ENCODE results near the gene MFF. TPM values are rescaled to one million over a fixed set of nuclear protein-coding genes. Genes with fewer than 3 reads are reported as not detected.

MFF gene
- total RNA-seq, 1 donor = 61.7 TPM

DNA sequence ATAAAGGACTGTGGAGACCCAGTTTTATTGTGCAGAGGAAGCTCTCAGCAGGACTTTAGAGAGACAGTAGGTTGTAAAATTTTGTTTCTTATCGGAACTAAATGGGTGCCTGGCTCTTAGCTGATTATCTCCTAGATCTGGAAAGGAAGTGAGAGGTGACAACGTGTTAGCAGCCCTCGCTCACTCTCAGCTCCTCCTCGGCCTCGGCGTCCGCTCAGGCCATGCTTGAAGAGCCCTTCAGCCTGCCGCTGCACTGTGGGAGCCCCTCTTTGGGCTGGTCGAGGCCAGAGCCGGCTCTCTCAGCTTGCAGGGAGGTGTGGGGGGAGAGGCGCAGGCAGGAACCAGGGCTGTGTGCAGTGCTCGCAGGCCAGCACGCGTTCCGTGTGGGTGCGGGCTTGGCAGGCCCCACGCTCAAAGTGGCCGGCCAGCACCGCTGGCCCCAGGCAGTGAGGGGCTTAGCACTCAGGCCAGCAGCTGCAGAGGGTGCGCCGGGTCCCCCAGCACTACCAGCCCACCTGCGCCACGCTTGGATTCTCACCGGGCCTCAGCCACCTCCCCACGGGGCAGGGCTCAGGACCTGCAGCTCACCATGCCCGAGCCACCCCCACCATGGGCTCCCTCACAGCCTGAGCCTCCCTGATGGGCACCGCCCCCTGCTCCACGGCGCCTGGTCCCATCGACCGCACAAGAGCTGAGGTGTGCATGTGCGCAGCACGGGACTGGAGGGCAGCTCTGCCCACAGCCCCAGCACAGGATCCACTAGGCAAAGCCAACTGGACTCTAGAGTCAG lies 4.6 kb upstream of the MFF start:
- Histone ChIP-seq H3K4me3 (ENCODE audit: low read length) (no peak overlapping the region), H3K9me3 (ENCODE audit: low read depth, low read length) (no peaks in the 10 kb centered on the region), H3K27me3 (ENCODE audit: insufficient read depth, low read length) (no peaks in the 10 kb centered on the region), H3K4me1 (ENCODE audit: insufficient read depth, low read length) (peaks cover 9% of the 10 kb centered on the region)

DNA sequence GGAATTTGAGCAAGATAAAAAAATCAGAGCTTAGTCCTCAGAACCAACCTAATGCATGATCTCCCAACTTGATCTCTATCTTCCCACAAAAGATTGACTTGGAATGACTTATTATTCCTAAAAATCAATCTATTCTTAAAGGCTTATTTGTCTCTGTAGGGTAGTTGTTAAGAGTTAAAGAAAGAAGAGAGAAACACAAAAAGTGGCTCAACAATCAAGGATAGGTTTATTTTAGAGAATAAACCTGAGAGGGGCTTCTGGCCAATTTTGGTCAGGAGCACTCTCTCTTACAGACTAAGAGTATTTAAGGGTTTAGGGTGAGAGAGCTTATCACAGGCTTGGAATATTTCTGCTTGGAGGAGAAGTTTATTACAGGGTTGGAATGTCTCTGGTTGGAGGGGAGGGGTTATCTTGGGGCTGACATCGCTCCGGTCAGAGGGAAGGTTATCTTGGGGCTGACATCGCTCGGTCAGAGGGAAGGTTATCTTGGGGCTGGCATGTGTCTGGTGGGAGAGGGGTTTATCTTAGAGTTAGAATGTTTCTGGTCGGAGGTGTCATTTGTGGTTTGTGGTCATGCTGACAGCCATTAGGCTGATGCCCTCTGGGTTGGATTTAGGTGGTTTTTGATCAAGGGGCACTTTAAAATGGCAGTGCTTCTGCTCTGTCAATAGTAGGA lies 2.4 kb upstream of the MFF start:
- H3K9me3 ChIP-seq (ENCODE audit: low read depth, low read length) = no peaks in the 10 kb centered on the region
- no peak overlapping the region for H3K4me3 ChIP-seq (ENCODE audit: low read length)
- H3K4me1 ChIP-seq (ENCODE audit: insufficient read depth, low read length) = peaks cover 23% of the 10 kb centered on the region
- H3K27me3 ChIP-seq (ENCODE audit: insufficient read depth, low read length) = no peaks in the 10 kb centered on the region

DNA sequence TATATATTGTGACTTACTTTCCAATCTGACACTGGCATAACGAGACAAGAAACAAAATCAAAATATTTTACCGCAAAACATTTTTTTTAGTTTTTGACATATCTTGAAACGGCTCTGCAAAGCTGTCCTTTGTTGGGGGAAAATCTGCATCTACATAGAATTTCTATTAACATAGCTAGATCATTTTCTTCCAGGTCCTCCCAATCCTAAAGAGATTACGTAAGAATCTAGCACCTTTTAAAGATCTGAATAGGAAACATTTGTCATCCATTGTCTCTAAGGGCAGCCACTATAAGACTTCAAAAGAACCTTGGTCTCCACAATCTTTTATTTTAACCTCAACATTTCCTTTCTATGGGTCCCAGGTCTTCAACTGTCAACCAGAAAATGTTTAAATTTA lies 1.2 kb upstream of the MFF start:
- H3K4me3 ChIP-seq (ENCODE audit: low read length) = no peak overlapping the region
- no peaks in the 10 kb centered on the region for H3K9me3 ChIP-seq (ENCODE audit: low read depth, low read length)
- peaks cover 23% of the 10 kb centered on the region for H3K4me1 ChIP-seq (ENCODE audit: insufficient read depth, low read length)
- no peaks in the 10 kb centered on the region for H3K27me3 ChIP-seq (ENCODE audit: insufficient read depth, low read length)

DNA sequence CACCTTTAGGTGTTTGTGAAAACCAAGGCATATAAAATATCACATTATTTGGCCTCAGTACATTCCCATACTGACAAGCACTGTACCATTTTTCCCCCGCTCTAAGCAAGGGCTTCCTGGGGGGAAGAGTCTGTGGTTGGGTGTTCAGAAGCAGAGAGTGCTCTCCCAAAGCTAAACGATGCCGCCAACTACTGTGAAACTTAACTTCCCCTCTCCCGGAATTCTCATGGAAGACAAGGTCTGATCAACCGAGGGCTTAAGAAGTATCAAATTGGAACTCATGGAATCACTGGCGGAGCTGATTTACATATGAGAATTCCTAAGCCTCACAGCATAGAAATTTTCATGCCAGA lies 433 bp upstream of the MFF start:
- H3K27me3 ChIP-seq (ENCODE audit: insufficient read depth, low read length) = no peaks in the 10 kb centered on the region
- peak overlapping the region; percentile 90 for H3K4me3 ChIP-seq (ENCODE audit: low read length)
- H3K4me1 ChIP-seq (ENCODE audit: insufficient read depth, low read length) = peaks cover 23% of the 10 kb centered on the region
- H3K9me3 ChIP-seq (ENCODE audit: low read depth, low read length) = no peaks in the 10 kb centered on the region

DNA sequence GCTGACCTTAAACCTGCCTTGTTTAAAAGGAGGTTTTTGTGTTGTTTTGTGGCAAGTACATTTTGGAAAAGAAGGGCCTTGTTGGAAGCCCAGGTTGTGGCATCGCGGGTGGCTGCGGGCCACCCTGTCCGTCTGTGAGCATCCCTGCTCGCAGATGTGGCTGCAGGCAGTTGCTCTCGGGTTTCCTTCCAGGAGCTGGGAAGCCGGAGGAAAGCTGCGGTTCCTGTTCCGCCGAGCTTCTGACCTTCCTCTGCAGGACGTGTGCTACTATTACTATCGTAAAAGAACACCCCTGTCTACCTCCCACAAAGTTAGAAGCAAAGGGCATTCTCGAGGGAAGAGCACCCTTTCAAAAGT lies 766 bp downstream of the MFF start:
- H3K9me3 ChIP-seq (ENCODE audit: low read depth, low read length) = no peaks in the 10 kb centered on the region
- H3K4me1 ChIP-seq (ENCODE audit: insufficient read depth, low read length) = peaks cover 23% of the 10 kb centered on the region
- H3K4me3 ChIP-seq (ENCODE audit: low read length) = peak overlapping the region; percentile 90
- H3K27me3 ChIP-seq (ENCODE audit: insufficient read depth, low read length) = no peaks in the 10 kb centered on the region

DNA sequence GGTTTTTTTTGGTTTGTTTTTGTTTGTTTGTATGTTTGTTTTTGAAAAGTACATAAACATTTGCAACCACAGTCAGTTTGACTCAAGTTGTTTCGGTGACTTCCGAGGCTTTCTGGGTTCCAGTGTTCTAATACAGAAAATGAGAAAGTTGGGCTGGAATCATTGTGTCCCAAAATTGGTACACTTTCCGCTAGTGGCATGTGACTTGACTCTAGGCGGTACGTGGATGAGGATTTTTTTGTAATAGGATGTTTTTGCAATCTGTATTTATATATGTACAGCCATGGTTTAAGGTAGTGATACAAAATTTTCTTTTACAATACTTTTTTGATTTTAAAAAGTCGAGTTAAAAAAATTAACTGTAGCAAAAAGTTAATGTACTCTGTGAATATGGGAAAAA lies 1.7 kb downstream of the MFF start:
- no peaks in the 10 kb centered on the region for H3K27me3 ChIP-seq (ENCODE audit: insufficient read depth, low read length)
- peaks cover 23% of the 10 kb centered on the region for H3K4me1 ChIP-seq (ENCODE audit: insufficient read depth, low read length)
- H3K9me3 ChIP-seq (ENCODE audit: low read depth, low read length) = no peaks in the 10 kb centered on the region
- no peak overlapping the region for H3K4me3 ChIP-seq (ENCODE audit: low read length)

DNA sequence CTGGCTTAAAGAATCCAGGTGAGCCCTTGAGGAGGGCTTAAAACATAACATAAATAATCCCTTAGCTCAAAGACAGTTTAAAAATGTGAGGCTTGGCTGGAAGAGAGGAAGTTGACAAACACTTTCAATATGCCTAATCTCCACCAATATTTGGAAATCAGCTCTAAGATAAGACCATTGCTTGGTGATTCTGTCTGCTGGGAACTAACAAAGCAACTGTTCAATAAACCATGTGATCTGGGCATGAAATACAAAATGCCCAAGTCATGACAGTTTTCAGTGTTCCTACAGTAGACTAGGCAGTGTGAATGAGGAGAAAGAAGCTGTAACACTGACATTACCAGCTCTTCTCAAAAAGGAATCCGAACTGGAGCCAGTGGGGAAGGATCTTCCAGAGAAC lies 10.7 kb downstream of the MFF start:
- H3K9me3 ChIP-seq (ENCODE audit: low read depth, low read length) = no peaks in the 10 kb centered on the region
- no peaks in the 10 kb centered on the region for H3K27me3 ChIP-seq (ENCODE audit: insufficient read depth, low read length)
- H3K4me1 ChIP-seq (ENCODE audit: insufficient read depth, low read length) = peaks cover 12% of the 10 kb centered on the region
- no peak overlapping the region for H3K4me3 ChIP-seq (ENCODE audit: low read length)

DNA sequence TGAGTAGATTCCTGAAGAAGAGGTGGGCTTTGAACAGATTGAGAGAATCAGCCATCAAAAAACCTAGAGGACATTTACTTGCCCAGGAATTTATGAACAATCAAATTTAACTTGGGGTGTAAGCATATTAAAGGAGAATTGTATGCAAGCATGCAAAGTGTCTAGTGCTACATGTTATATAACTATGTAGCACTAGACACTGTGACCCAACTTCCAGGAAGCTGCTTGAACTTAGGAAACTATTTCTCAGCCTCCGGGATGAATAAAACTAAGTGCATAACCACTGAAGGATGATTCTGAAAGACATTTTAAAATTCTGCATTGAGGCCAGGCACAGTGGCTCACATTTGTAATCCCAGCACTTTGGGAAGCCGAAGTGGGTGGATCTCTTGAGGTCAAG lies 12.4 kb downstream of the MFF start:
- Histone ChIP-seq H3K27me3 (ENCODE audit: insufficient read depth, low read length) (no peaks in the 10 kb centered on the region), H3K4me3 (ENCODE audit: low read length) (no peak overlapping the region), H3K9me3 (ENCODE audit: low read depth, low read length) (no peaks in the 10 kb centered on the region), H3K4me1 (ENCODE audit: insufficient read depth, low read length) (peaks cover 12% of the 10 kb centered on the region)

DNA sequence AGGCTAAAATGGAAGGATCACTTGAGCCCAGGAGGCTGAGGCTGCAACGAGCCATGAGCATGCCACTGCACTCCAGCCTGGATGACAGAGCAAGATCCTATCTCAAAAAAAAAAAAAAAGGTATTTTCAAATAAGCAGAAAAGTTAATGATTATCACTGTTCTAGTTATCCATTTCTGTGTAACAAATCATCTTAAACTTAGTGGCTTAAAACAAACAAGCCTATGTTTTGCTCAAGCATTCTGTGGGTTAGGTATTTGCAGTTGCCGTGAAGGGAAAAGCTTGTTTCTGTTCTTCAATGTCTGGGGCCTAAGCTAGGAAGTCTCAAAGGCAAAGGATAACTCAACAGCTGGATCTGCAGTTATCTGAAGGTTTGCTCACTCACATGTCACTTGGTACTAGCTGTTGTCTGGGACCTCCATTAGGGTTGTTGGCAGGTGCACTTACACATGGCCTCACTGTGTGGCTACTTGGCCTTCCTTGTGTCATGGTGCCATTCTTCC lies 14.1 kb downstream of the MFF start:
- no peak overlapping the region for H3K4me3 ChIP-seq (ENCODE audit: low read length)
- H3K4me1 ChIP-seq (ENCODE audit: insufficient read depth, low read length) = peaks cover 12% of the 10 kb centered on the region
- no peaks in the 10 kb centered on the region for H3K27me3 ChIP-seq (ENCODE audit: insufficient read depth, low read length)
- no peaks in the 10 kb centered on the region for H3K9me3 ChIP-seq (ENCODE audit: low read depth, low read length)

DNA sequence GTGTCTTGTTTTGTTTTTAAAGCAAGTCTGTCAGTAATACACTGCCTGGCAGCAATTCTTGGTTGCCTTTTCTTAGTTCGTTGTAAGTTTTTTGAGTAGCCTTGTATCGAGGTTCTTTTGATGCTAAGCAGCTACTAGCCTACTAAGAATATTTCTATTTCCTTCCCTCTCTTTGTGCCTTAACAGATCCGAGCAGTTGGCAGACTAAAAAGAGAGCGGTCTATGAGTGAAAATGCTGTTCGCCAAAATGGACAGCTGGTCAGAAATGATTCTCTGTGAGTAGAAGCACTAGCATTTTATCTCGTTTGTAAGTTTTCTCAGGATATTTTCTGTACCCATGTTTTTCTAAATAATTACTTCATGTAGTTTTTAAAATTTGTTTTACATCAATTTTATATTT lies 15.1 kb downstream of the MFF start:
- no peaks in the 10 kb centered on the region for H3K9me3 ChIP-seq (ENCODE audit: low read depth, low read length)
- H3K27me3 ChIP-seq (ENCODE audit: insufficient read depth, low read length) = no peaks in the 10 kb centered on the region
- no peak overlapping the region for H3K4me3 ChIP-seq (ENCODE audit: low read length)
- H3K4me1 ChIP-seq (ENCODE audit: insufficient read depth, low read length) = peaks cover 11% of the 10 kb centered on the region

DNA sequence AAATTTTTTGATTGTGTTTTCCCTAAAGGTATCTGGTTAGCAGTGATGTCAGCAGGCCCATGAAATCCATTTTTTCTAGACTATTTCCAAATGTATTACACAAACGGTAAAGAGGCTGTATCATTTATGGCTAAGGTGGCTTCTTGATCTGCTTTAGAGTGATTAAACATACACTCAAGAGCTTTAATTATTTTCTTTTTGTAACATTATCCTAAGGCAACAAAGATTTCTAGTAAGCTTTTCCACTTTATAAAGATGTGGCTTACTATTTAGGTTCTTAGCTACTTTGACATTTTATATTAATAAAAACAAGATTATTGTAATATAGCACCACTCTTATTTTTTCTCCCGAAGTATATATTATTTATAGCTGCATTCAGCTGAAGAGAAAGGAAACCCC lies 16.5 kb downstream of the MFF start:
- no peaks in the 10 kb centered on the region for H3K4me1 ChIP-seq (ENCODE audit: insufficient read depth, low read length)
- no peaks in the 10 kb centered on the region for H3K27me3 ChIP-seq (ENCODE audit: insufficient read depth, low read length)
- H3K4me3 ChIP-seq (ENCODE audit: low read length) = no peak overlapping the region
- no peaks in the 10 kb centered on the region for H3K9me3 ChIP-seq (ENCODE audit: low read depth, low read length)

DNA sequence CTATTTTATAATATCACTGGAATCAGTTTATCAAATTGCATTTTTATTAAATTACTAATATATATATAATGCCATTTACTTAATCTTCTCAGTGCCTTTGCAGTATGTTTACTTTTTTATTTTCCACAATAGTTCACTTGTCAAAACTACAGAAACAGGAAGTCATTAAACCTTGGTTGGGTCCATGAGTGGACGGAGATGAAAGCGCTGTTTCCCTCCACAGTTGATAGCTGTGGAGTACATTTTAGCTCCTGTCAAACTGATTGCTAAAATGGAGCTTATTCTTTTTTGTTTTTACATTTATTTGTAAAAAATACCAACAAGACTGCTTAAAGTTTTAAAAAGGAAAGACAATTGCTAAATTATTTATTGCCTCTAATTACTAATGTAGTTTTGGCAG lies 19.2 kb downstream of the MFF start:
- Histone ChIP-seq H3K27me3 (ENCODE audit: insufficient read depth, low read length) (no peaks in the 10 kb centered on the region), H3K4me3 (ENCODE audit: low read length) (no peak overlapping the region), H3K4me1 (ENCODE audit: insufficient read depth, low read length) (no peaks in the 10 kb centered on the region), H3K9me3 (ENCODE audit: low read depth, low read length) (no peaks in the 10 kb centered on the region)

DNA sequence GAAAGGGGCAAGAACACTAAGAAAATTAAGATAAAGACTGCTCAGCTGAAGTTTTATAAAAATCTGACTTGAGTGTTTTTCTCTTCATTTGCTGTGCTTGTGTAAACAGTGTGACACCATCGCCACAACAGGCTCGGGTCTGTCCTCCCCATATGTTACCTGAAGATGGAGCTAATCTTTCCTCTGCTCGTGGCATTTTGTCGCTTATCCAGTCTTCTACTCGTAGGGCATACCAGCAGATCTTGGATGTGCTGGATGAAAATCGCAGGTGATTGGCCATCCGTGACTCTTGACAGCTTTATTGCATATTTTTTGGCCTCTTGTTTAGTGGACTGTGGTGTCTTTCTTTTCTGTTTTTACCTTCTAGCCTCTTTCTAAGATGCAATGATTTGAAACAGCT lies 22.1 kb downstream of the MFF start:
- no peaks in the 10 kb centered on the region for H3K4me1 ChIP-seq (ENCODE audit: insufficient read depth, low read length)
- H3K9me3 ChIP-seq (ENCODE audit: low read depth, low read length) = no peaks in the 10 kb centered on the region

DNA sequence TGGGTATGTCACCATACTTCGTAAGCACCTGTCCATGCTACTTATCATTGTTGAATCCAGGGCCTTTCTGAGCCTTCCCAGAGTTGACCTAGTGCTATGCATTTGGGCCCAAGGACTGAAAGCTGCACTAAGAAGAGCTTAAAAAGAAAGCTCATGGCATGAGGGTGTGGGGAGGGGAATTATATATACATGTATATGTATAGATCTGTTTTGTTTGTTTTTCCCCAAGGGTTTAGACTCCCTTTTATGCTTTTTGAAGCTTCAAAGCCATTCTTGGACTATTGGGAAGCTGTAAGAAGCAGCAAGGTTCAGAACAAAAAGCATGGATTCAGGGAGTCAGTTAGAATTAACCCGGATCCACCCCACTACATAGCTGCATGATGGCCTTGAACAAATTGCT lies 23.3 kb downstream of the MFF start:
- Histone ChIP-seq H3K4me3 (ENCODE audit: low read length) (no peak overlapping the region), H3K27me3 (ENCODE audit: insufficient read depth, low read length) (no peaks in the 10 kb centered on the region), H3K9me3 (ENCODE audit: low read depth, low read length) (no peaks in the 10 kb centered on the region), H3K4me1 (ENCODE audit: insufficient read depth, low read length) (no peaks in the 10 kb centered on the region)

More for the DNA sequence above, 22.1 kb downstream of the MFF start:
- no peak overlapping the region for H3K4me3 ChIP-seq (ENCODE audit: low read length)
- H3K27me3 ChIP-seq (ENCODE audit: insufficient read depth, low read length) = no peaks in the 10 kb centered on the region

DNA sequence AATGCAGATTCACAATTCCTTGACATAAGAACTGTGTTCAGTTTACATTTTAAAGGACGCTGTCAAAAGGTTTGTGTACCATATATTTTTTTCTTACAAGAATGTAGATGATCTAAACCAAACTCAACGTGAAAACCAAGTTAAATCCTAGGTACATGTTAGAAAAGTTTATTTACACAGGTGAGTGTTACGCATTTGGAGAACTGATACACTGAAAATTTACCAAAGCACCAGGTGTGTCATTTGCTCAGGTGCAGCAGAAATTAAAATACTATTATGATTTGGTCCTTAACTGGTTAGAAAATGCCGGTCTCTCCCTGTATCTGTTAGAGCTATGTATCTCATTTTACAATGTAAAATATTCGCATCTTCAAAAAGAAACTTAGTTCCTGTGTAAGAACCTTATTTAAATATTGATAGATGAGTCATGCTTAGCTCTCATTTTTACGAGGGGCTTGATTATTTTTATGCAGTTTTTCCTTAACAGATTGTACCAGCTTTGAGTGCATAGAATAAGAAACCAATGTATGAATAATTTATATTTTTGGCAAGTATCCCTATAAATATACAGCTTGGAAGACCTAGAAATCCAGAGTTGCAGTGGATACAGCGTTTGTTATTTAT lies 25.1 kb downstream of the MFF start:
- no peaks in the 10 kb centered on the region for H3K9me3 ChIP-seq (ENCODE audit: low read depth, low read length)
- no peaks in the 10 kb centered on the region for H3K27me3 ChIP-seq (ENCODE audit: insufficient read depth, low read length)
- no peaks in the 10 kb centered on the region for H3K4me1 ChIP-seq (ENCODE audit: insufficient read depth, low read length)

More for the DNA sequence above, 25.1 kb downstream of the MFF start:
- H3K4me3 ChIP-seq (ENCODE audit: low read length) = no peak overlapping the region

All from mononuclear cell (primary cell).